Peyer's patch (tissue), 4 donors: ENCODE measurements around the gene TMEM248. TPM values are rescaled to one million over a fixed set of nuclear protein-coding genes. Genes with fewer than 3 reads are reported as not detected.

Experiments used
- DNase-seq, 3 donors: peaks; one replicate each; pipeline ENCODE4 v3.0.0-alpha.2; 2017 to 2019
- H3K27ac ChIP-seq, 4 donors: fragments of 200-600 bp; sonication (generic); one replicate each; pipeline ENCODE4 v1.5.1; 2016 to 2019
- H3K27me3 ChIP-seq, 2 donors: fragments of 200-600 bp; sonication (generic); one replicate each; pipeline ENCODE4 v1.5.1; 2019
- H3K36me3 ChIP-seq, 3 donors: fragments of 200-600 bp; sonication (generic); one replicate each; pipeline ENCODE4 v1.5.1; 2016 to 2019
- H3K4me1 ChIP-seq, 4 donors: fragments of 200-600 bp; sonication (generic); one replicate each; pipeline ENCODE4 v1.5.1; 2016 to 2019
- H3K4me3 ChIP-seq, 4 donors: fragments of 200-600 bp; sonication (generic); 1 replicate in 3 of 4; 2 replicates in 1 of 4; pipeline ENCODE4 v1.5.1; 2016 to 2019; ENCODE audit warnings: mild to moderate bottlenecking in 1 of 4
- H3K9me3 ChIP-seq, 4 donors: fragments of 200-600 bp; sonication (generic); one replicate each; pipeline ENCODE4 v1.5.1; 2016 to 2019; ENCODE audit warnings: mild to moderate bottlenecking in 1 of 4
- POLR2A ChIP-seq, 2 donors: fragments of 450-650 bp; IDR thresholded peaks; one replicate each; pipeline ENCODE4 v1.5.1; 2017; ENCODE audit warnings: antibody characterized with exemption in 2 of 2, mild to moderate bottlenecking in 2 of 2, moderate library complexity in 2 of 2
- total RNA-seq, 4 donors: library from RNA; depleted of rRNA; stranded (reverse); fragments of >200 nt; gene quantifications; one replicate each; pipeline ENCODE4 v1.1.0, GENCODE V29; 2016
- TF ChIP-seq, protein P1 (sequence below), 6 experiments: fragments of 450-650 bp in 4 of 6; fragments of 200-600 bp in 2 of 6; sonication (generic) in 1 of 6; IDR thresholded peaks; one replicate each; pipeline ENCODE4 v1.5.1; 2017 to 2019; ENCODE audit warnings: antibody characterized with exemption in 6 of 6, mild to moderate bottlenecking in 3 of 6, moderate library complexity in 1 of 6

The TMEM248 gene
- total RNA-seq, 4 donors from 2014 or later: 61.9 to 125 (median 115) TPM

DNA sequence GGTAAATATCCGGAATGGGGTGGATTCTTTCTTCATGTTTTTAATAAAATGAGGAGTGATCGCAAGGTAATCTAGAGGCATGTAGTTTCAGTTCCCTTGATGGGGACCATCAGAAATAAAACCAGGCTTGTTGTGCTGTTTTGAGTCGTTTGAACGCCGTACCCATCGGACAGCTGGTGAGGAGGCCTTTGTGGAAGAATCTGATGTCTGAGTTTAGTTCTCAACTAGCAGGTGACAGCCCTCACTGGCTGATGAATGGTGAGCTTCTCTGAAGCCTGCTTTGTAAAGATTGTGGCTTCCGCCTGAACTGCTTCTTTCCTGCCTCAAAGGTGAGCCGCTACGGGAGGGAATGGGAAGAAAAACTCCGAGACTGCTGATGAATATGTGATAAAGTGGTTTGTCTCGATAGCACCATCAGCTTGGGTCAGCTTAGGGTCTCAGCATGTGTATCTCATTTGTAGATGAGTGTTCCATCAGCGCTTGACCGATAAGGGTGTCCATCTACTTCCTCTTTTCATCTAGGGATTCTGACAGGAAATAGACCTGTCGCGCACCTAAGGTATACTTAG, 977 bp downstream of the TMEM248 start:
- H3K36me3 ChIP-seq: peaks cover 0 to 7% (median 3%) of the 10 kb centered on the region in 3 donors
- peak overlapping the region; percentile 85 to 95 (median 92) for H3K4me3 ChIP-seq
- peak overlapping the region; percentile 87 to 94 (median 90) for H3K27ac ChIP-seq
- peaks cover 0 to 24% (median 3%) of the 10 kb centered on the region in 4 donors for H3K4me1 ChIP-seq
- no peaks in the 10 kb centered on the region for H3K27me3 ChIP-seq
- H3K9me3 ChIP-seq: no peaks in the 10 kb centered on the region
- peak in 2 of 3 donors; percentile 50 to 61 for DNase-seq
- TF ChIP-seq, protein P1, sequence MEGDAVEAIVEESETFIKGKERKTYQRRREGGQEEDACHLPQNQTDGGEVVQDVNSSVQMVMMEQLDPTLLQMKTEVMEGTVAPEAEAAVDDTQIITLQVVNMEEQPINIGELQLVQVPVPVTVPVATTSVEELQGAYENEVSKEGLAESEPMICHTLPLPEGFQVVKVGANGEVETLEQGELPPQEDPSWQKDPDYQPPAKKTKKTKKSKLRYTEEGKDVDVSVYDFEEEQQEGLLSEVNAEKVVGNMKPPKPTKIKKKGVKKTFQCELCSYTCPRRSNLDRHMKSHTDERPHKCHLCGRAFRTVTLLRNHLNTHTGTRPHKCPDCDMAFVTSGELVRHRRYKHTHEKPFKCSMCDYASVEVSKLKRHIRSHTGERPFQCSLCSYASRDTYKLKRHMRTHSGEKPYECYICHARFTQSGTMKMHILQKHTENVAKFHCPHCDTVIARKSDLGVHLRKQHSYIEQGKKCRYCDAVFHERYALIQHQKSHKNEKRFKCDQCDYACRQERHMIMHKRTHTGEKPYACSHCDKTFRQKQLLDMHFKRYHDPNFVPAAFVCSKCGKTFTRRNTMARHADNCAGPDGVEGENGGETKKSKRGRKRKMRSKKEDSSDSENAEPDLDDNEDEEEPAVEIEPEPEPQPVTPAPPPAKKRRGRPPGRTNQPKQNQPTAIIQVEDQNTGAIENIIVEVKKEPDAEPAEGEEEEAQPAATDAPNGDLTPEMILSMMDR (IDR thresholded peaks at IDR 0.05): peak in 2 of 6 experiments; percentile 6 to 14
- TF ChIP-seq POLR2A (IDR thresholded peaks at IDR 0.05): no peak

DNA sequence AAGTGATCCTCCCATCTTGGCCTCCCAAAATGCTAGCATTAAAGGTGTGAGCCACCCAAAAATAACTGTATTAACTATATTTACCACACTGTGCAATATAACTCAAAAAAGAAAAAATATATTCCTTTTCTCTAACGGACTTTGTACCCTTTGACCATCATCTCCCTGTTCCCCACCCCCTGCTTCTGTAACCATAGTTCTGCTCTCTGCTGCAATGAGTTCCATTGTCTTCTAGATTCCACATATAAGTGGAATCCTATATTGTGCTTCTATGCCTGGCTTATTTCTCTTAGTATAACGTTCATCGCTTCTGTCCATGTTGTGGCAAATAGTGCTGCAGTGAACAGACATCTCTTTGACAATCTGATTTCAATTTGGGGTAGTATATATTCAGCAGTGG, 4.2 kb downstream of the TMEM248 start:
- Histone ChIP-seq H3K4me3 (no peak overlapping the region), H3K4me1 (peaks cover 0 to 33% (median 3%) of the 10 kb centered on the region in 4 donors), H3K27ac (no peak overlapping the region), H3K27me3 (no peaks in the 10 kb centered on the region), H3K9me3 (no peaks in the 10 kb centered on the region), H3K36me3 (peaks cover 0 to 12% (median 3%) of the 10 kb centered on the region in 3 donors)
- TF ChIP-seq, protein P1 (IDR thresholded peaks at IDR 0.05): no peak
- TF ChIP-seq POLR2A (IDR thresholded peaks at IDR 0.05): no peak
- no peak for DNase-seq

DNA sequence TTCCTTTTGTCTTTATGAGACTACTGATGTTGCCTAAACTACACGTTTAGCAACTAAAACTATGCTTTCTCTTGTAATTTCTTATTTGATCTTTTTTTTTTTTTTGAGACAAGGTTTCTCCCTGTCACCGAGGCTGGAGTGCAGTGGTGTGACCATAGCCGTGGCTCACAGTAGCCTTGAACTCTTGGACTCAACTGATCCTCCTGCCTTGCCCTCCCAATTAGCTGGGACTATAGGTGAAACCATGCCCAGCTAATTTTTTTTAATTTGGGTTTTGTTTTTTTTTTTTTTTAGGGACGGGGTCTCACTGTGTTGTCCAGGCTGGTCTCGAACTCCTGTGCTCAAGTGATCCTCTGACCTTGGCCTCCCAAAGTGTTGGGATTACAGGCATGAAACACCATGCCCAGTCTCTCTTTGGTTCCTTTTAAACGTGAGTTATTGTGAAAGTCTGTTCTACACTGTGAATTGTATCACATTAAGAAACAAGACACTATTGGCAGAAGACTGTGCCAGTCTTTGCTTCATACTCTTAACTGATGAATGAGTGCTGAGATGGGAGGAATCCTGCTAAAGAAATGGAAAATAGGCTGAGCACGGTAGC, 6.4 kb downstream of the TMEM248 start:
- peaks cover 0 to 32% (median 3%) of the 10 kb centered on the region in 4 donors for H3K4me1 ChIP-seq
- no peaks in the 10 kb centered on the region for H3K9me3 ChIP-seq
- no peak overlapping the region for H3K4me3 ChIP-seq
- peaks cover 0 to 12% (median 3%) of the 10 kb centered on the region in 3 donors for H3K36me3 ChIP-seq
- no peak overlapping the region for H3K27ac ChIP-seq
- no peak for DNase-seq
- H3K27me3 ChIP-seq: no peaks in the 10 kb centered on the region
- no peak for TF ChIP-seq POLR2A (IDR thresholded peaks at IDR 0.05)
- TF ChIP-seq, protein P1 (IDR thresholded peaks at IDR 0.05): no peak

DNA sequence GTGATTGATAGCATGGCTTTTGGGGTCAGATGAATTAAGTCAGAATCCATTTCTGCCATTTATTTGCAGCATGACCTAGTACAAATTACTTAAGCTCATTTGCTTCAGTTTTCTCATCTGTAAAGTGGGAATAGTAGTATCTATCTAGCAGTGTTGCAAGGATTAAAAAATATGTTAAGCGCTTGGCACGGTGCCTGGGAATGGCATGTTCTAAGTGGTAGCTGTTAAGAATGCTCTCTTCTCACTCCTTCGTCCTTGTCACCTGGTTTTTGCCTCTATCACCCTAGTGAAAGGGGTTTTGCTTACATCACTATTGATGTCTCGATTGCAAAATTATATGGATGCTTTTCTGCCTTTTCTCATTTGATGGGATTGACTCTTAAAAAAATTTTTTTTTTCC, 7.4 kb downstream of the TMEM248 start:
- Histone ChIP-seq H3K27me3 (no peaks in the 10 kb centered on the region), H3K27ac (no peak overlapping the region), H3K4me3 (no peak overlapping the region), H3K36me3 (peaks cover 0 to 12% (median 3%) of the 10 kb centered on the region in 3 donors), H3K9me3 (no peaks in the 10 kb centered on the region), H3K4me1 (peaks cover 0 to 32% (median 0%) of the 10 kb centered on the region in 4 donors)
- DNase-seq: no peak
- TF ChIP-seq, protein P1 (IDR thresholded peaks at IDR 0.05): no peak
- no peak for TF ChIP-seq POLR2A (IDR thresholded peaks at IDR 0.05)

DNA sequence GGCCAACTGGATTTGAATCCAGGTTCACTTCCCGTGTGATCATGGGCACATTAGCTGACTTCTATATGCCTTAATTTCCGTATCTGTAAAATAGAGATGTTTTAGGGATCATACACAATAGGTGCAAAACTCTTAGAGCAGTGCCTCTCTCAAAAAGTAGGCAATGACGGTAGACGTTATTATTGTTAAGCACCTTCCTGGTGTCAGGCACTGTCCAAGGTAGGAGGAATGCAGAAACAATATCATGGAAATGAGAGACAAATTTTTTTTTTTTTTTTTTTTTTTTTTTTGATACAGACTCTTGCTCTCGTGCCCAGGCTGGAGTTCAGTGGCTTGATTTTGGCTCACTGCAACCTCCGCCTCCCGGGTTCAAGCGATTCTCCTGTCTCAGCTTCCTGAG, 8.1 kb downstream of the TMEM248 start:
- TF ChIP-seq, protein P1 (IDR thresholded peaks at IDR 0.05): no peak
- TF ChIP-seq POLR2A (IDR thresholded peaks at IDR 0.05): no peak
- no peaks in the 10 kb centered on the region for H3K9me3 ChIP-seq
- peaks cover 0 to 8% (median 3%) of the 10 kb centered on the region in 3 donors for H3K36me3 ChIP-seq
- H3K4me1 ChIP-seq: peaks cover 0 to 24% (median 0%) of the 10 kb centered on the region in 4 donors
- H3K27me3 ChIP-seq: no peaks in the 10 kb centered on the region
- H3K27ac ChIP-seq: no peak overlapping the region
- no peak for DNase-seq
- no peak overlapping the region for H3K4me3 ChIP-seq
